Activated CD8-positive, alpha-beta memory T cell treated with anti-CD3 and anti-CD28 coated beads, Interleukin-2, amount 50 U/mL, for 24 hours (primary cell): ENCODE results near the gene TKFC.
"Not testable (repeated sequence)": the region's sequence is repeated elsewhere in the genome, so short reads cannot be mapped to it uniquely, and the experiment has no call there.

Experiments used
- DNase-seq: peaks from one replicate; pipeline ENCODE4 v3.0.0-alpha.2; 2020; ENCODE audit errors: extremely low read depth

TKFC gene

GRCh38 chr11:61368646-61369045, 35.6 kb downstream of the TKFC start:
- DNase-seq: no peak

DNA sequence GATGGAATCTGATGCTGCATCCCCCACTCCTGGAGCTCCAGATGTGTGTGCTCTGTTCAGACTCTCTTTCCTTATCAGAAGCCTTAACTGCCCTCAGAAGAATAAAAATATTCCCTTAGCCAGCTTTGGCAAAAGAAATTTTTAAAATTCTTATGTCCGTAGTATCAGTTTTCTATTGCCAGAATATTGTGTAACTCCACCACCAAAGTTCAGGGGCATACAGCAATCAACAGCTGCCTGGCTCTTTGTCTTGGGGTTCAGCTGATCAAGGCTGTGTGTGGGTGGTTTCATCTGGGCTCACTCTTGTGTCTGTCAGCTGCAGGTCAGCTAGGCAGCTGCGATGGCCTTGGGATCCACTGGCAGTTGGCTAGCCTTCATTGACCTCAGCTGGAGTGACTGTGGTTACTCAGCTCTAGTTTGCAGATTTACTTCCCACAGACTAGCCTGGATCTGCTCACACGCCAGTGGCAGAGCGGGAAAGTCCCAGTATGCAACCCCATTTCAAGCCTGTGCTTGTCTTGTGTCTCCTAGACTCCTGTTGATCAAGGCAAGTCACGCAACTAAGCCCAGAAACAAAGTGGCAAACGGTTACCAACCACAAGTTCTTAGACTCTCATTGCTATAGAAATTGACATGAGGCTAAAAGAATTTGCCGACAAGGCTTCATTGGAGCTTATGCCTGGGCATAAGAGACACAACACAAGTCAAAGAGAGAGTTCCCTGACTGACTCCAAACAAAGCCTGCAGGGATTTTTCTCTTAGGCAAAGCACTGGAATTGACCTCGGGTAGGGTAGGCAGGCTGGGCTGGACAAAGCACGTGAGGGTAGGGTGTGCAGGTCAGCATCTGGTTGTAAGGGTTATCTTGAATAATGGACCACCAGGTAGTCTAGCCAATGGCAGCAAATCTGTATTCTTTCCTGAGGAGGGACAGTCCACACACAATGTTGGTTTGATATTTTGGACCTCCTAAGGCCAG, 36.6 kb downstream of the TKFC start:
- no peak for DNase-seq

GRCh38 chr11:61370349-61371005, 37.4 kb downstream of the TKFC start:
- DNase-seq: no peak

- no peak for DNase-seq
These were observed 39.8 kb downstream of the TKFC start for GRCh38 chr11:61372659-61373420.

GRCh38 chr11:61375761-61376108, 42.7 kb downstream of the TKFC start:
- DNase-seq: no peak

DNA sequence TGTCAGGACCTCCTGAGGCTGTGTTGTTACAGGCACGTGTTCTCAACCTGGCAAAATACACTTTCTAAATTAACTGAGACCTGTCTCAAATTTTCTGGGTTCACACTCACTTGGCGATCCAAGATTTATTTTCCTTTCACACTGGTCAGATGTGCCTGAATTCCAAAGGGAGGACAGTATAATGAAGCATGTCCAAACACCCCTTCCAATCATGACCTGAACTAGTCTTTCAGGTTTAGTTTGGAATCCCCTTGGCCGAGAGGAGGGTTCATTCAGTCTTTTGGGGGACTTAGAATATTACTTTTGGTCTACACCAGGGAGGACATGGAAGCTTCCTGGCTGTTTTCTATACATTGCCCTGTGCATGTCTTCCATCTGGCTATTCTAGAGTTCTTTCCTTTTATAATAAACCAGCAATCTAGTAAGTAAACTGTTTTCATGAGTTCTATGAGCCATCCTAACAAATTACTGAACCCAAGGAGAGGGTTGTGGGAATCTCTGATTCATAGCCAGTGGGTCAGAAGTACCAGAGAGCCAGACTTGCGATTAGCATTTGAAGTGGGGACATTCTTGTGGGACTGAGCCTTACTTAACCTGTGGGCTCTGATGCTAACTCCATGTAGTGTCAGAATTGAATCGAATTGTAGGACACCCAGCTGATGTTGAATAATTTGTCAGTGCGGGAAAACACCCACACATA, 44.6 kb downstream of the TKFC start:
- DNase-seq: no peak

DNA sequence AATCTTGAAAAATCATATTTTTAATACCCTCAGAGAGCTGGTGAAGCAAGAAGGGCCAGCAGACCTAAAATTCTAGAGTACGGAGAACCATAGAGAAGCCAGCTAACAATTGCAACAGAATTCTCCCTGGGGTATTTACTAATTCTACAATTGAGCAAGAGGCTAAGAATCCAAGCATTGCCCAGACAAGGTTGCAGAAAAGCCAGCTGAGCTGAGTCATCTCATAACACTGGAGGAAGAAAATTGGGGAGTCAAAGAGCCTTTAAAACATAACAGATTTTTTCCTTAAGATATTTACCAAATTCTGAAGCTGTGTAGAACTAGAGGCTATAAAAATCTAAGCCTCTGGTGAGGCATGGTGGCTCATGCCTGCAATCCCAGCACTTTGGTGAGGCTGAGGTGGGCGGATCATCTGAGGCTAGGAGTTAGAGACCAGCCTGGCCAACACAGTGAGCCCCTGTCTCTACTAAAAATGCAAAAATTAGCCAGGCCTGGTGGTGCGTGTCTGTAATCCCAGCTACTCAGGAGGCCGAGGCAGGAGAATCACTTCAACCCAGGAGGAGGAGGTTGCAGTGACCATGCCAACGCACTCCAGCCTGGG, 45.8 kb downstream of the TKFC start:
- no peak for DNase-seq

DNA sequence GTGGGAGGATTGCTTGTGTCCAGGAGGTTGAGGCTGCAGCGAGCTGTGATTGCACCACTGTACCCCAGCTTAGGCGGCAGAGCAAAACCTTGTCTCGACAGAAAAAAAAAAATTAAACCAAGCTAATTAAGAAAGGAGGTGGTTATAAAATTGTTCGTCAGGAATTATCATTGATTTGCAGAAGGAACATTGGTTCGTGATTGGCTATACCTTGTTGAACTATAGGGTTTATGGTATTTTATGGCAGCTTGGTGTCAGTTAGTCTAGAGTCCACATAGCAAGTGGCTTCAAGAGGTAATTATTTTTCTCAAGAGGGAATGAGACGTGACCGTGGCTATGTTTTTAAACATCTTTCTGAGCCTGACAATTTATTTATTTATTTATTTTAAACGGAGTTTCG, 47.9 kb downstream of the TKFC start:
- no peak for DNase-seq

- DNase-seq: not testable (repeated sequence)
These were observed 50.8 kb downstream of the TKFC start for GRCh38 chr11:61383859-61384258.

GRCh38 chr11:61384271-61385242, 51.5 kb downstream of the TKFC start:
- no peak for DNase-seq

GRCh38 chr11:61390161-61390560, 57.1 kb downstream of the TKFC start:
- DNase-seq: no peak

GRCh38 chr11:61392981-61393595, 60.1 kb downstream of the TKFC start:
- no peak for DNase-seq
